Ishikawa (cell line): ENCODE results near the gene TBC1D16.

ENCODE experiments used
- CEBPB ChIP-seq: IDR thresholded peaks from 2 replicates; pipeline ENCODE4 v1.6.1; 2012
- CREB1 ChIP-seq: IDR thresholded peaks from 2 replicates; pipeline ENCODE4 v1.6.1; 2012; ENCODE audit warnings: low read depth
- EGR1 ChIP-seq: IDR thresholded peaks from 2 replicates; pipeline ENCODE4 v1.6.1; 2012
- EP300 ChIP-seq: IDR thresholded peaks from 2 replicates; pipeline ENCODE4 v1.6.1; 2012; ENCODE audit warnings: borderline replicate concordance
- FOXM1 ChIP-seq: IDR thresholded peaks from 2 replicates; pipeline ENCODE4 v1.6.1; 2012; ENCODE audit warnings: low read depth, borderline replicate concordance
- NFIC ChIP-seq: IDR thresholded peaks from 2 replicates; pipeline ENCODE4 v1.6.1; 2012
- RAD21 ChIP-seq: IDR thresholded peaks from 2 replicates; pipeline ENCODE4 v1.6.1; 2012; ENCODE audit warnings: low read depth
- TAF1 ChIP-seq: IDR thresholded peaks from 2 replicates; pipeline ENCODE4 v1.6.1; 2012; ENCODE audit warnings: low read depth, mild to moderate bottlenecking
- TEAD4 ChIP-seq: IDR thresholded peaks from 2 replicates; pipeline ENCODE4 v1.6.1; 2012
- YY1 ChIP-seq: IDR thresholded peaks from 2 replicates; pipeline ENCODE4 v1.6.1; 2012; ENCODE audit warnings: low read depth
- TF ChIP-seq, protein P1 (sequence below): IDR thresholded peaks from 2 replicates; pipeline ENCODE4 v1.6.1; 2012; ENCODE audit warnings: low read depth, mild to moderate bottlenecking
- TF ChIP-seq, protein P2 (sequence below): IDR thresholded peaks from 2 replicates; pipeline ENCODE4 v1.6.1; 2012
- TF ChIP-seq, protein P3 (sequence below): IDR thresholded peaks from 2 replicates; pipeline ENCODE4 v1.6.1; 2012

GRCh38 chr17:79919862-79920720 lies 115.6 kb downstream of the TBC1D16 start:
- TF ChIP-seq CEBPB (no peak), FOXM1 (no peak), RAD21 (no peak), EP300 (no peak), TAF1 (no peak), EGR1 (no peak), NFIC (no peak), YY1 (no peak), CREB1 (no peak), TEAD4 (no peak)
- TF ChIP-seq, protein P1, sequence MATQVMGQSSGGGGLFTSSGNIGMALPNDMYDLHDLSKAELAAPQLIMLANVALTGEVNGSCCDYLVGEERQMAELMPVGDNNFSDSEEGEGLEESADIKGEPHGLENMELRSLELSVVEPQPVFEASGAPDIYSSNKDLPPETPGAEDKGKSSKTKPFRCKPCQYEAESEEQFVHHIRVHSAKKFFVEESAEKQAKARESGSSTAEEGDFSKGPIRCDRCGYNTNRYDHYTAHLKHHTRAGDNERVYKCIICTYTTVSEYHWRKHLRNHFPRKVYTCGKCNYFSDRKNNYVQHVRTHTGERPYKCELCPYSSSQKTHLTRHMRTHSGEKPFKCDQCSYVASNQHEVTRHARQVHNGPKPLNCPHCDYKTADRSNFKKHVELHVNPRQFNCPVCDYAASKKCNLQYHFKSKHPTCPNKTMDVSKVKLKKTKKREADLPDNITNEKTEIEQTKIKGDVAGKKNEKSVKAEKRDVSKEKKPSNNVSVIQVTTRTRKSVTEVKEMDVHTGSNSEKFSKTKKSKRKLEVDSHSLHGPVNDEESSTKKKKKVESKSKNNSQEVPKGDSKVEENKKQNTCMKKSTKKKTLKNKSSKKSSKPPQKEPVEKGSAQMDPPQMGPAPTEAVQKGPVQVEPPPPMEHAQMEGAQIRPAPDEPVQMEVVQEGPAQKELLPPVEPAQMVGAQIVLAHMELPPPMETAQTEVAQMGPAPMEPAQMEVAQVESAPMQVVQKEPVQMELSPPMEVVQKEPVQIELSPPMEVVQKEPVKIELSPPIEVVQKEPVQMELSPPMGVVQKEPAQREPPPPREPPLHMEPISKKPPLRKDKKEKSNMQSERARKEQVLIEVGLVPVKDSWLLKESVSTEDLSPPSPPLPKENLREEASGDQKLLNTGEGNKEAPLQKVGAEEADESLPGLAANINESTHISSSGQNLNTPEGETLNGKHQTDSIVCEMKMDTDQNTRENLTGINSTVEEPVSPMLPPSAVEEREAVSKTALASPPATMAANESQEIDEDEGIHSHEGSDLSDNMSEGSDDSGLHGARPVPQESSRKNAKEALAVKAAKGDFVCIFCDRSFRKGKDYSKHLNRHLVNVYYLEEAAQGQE, result no peak
- TF ChIP-seq, protein P2, sequence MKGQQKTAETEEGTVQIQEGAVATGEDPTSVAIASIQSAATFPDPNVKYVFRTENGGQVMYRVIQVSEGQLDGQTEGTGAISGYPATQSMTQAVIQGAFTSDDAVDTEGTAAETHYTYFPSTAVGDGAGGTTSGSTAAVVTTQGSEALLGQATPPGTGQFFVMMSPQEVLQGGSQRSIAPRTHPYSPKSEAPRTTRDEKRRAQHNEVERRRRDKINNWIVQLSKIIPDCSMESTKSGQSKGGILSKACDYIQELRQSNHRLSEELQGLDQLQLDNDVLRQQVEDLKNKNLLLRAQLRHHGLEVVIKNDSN, result no peak
- TF ChIP-seq, protein P3, sequence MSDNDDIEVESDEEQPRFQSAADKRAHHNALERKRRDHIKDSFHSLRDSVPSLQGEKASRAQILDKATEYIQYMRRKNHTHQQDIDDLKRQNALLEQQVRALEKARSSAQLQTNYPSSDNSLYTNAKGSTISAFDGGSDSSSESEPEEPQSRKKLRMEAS, result no peak
